Vagina (tissue), 2 donors: Measurements from ENCODE around the gene NOP53. TPM values are rescaled to one million over a fixed set of nuclear protein-coding genes. Genes with fewer than 3 reads are reported as not detected.

Source experiments
- DNase-seq, 2 donors: peaks; one replicate each; pipeline ENCODE4 v3.0.0-alpha.2; 2017; ENCODE audit errors: extremely low spot score in 2 of 2
- H3K27ac ChIP-seq: fragments of 200-600 bp; sonication (generic); one replicate; pipeline ENCODE4 v1.5.1; 2019
- H3K27me3 ChIP-seq: fragments of 200-600 bp; sonication (generic); one replicate; pipeline ENCODE4 v1.5.1; 2019
- H3K36me3 ChIP-seq, 2 donors: fragments of 200-600 bp; sonication (generic); one replicate each; pipeline ENCODE4 v1.5.1; 2017 to 2019
- H3K4me1 ChIP-seq: fragments of 200-600 bp; sonication (generic); one replicate; pipeline ENCODE4 v1.5.1; 2019
- H3K4me3 ChIP-seq, 2 donors: fragments of 200-600 bp; sonication (generic); 1 replicate in 1 of 2; 2 replicates in 1 of 2; pipeline ENCODE4 v1.5.1; 2016 to 2019
- H3K9me3 ChIP-seq: fragments of 200-600 bp; sonication (generic); one replicate; pipeline ENCODE4 v1.5.1; 2019
- POLR2A ChIP-seq, 2 donors: fragments of 450-650 bp; IDR thresholded peaks; one replicate each; pipeline ENCODE4 v1.6.1; 2017; ENCODE audit warnings: antibody characterized with exemption in 2 of 2, mild to moderate bottlenecking in 2 of 2, moderate library complexity in 2 of 2
- POLR2AphosphoS5 ChIP-seq, 2 donors: sonication (generic); formaldehyde crosslinking; IDR thresholded peaks; one replicate each; pipeline ENCODE4 v1.9.0; 2017; ENCODE audit warnings: antibody characterized with exemption in 2 of 2, mild to moderate bottlenecking in 2 of 2, low read depth in 1 of 2; ENCODE audit not compliant: insufficient read depth in 1 of 2
- intact Hi-C: fragments of 100-400 bp; cut with DNase I; formaldehyde crosslinking; loops from one replicate; pipeline ENCODE4 v1.15.1; 2023
- total RNA-seq: library from RNA; depleted of rRNA; stranded (reverse); fragments of >200 nt; gene quantifications from one replicate; pipeline ENCODE4 v1.2.3, GENCODE V29; 2016
- TF ChIP-seq, protein P1 (sequence below), 3 experiments: fragments of 450-650 bp in 2 of 3; fragments of 200-600 bp in 1 of 3; sonication (generic) in 1 of 3; IDR thresholded peaks; one replicate each; pipeline ENCODE4 v1.5.1; 2017 to 2019; ENCODE audit warnings: antibody characterized with exemption in 3 of 3, mild to moderate bottlenecking in 2 of 3, moderate library complexity in 2 of 3

The NOP53 gene
- total RNA-seq, 1 donor from 2014 or later, result 517 TPM

DNA sequence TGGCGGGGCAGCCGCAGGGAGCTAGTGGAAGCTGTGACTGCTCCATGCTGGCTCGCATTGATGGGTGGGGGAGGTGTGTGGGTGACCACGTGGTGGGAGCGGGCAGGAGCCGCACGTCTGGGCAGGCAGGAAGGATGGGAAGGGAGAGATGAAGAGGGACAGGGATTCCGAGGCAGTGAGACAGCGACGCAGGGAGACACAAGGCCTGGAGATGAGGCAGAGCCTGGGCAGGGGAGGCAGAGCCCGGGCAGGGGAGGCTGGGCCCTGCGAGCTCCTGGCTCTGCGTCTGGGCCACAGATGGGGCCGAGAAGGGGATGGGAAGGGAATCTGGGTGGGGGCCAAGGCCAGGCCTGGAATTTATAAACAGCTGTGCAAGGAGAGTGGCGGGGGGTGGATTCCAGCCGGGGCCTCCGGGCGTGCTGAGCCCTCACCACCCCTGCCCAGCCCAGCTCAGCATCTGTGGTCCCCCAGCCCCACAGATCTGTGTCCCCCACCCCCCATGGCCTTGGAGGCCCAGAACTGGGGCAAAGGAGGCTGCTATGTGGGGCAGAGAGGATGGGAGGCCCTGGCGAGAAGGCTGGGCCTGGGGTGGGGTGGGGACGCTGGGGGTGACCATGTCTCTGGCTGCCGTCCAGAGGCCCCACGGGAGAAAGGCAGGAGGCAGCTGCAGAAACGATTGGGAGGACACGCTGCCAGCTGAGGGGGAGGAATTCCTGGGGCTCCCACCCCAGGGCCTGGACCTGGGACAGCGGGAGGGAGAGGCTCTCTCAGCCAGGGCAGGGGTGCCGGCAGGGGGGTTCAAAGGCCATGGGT, 26.1 kb upstream of the NOP53 start:
- H3K36me3 ChIP-seq, result peaks cover 0 to 13% of the 10 kb centered on the region in 2 donors
- TF ChIP-seq POLR2A (IDR thresholded peaks at IDR 0.05), result peak in 1 of 2 donors; percentile 14
- TF ChIP-seq, protein P1, sequence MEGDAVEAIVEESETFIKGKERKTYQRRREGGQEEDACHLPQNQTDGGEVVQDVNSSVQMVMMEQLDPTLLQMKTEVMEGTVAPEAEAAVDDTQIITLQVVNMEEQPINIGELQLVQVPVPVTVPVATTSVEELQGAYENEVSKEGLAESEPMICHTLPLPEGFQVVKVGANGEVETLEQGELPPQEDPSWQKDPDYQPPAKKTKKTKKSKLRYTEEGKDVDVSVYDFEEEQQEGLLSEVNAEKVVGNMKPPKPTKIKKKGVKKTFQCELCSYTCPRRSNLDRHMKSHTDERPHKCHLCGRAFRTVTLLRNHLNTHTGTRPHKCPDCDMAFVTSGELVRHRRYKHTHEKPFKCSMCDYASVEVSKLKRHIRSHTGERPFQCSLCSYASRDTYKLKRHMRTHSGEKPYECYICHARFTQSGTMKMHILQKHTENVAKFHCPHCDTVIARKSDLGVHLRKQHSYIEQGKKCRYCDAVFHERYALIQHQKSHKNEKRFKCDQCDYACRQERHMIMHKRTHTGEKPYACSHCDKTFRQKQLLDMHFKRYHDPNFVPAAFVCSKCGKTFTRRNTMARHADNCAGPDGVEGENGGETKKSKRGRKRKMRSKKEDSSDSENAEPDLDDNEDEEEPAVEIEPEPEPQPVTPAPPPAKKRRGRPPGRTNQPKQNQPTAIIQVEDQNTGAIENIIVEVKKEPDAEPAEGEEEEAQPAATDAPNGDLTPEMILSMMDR (IDR thresholded peaks at IDR 0.05), result no peak
- TF ChIP-seq POLR2AphosphoS5 (IDR thresholded peaks at IDR 0.05; ENCODE audit: insufficient read depth in 1 of 2, low read depth in 1 of 2), result peak; percentile 75 to 92
- H3K4me3 ChIP-seq, result peak overlapping the region; percentile 29 to 46
- peak overlapping the region; percentile 97 for H3K27ac ChIP-seq
- H3K4me1 ChIP-seq, result peaks cover 97% of the 10 kb centered on the region
- no peaks in the 10 kb centered on the region for H3K27me3 ChIP-seq
- intact Hi-C loops, result loop anchor here (10.0 kb wide), 1 partner anchor 66 kb away; no protein-coding TSS in a partner anchor
- H3K9me3 ChIP-seq, result no peaks in the 10 kb centered on the region
- peak in 1 of 2 donors; percentile 98 for DNase-seq

DNA sequence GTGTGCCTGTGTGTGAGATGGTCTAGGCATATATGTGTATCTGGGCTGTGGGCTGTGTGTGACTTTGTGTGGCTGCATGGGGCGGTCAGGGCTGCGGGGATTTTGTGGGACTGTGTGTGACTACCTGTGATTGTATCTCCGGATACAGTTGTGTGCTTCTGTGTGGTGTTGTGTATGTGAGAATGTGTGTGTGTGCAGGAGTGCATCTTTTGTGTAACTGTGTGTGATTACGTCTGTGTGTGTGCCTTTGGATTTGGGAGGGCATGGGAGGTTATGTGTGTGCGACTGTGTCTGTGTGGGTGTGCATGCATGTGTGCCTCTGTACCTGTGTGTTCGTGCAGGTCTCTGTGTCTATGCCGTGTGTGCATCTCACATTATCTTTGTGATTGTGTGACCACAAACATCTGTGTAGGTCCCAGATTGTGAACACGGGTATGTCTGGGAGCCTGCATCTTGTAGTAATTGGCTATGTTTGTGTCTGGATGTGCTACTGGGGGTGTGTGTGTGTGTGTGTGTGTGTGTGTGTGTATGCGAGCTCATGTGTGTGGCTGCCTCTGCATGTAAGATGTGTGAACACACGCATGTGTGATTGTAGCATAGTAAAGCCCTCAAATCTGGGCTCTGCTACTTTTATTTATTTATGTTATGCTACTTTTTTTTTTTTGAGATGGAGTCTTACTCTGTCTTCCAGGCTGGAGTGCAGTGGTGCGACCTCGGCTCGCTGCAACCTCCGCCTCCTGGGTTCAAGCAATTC, 24.5 kb upstream of the NOP53 start:
- peak overlapping the region in 1 of 2 donors; percentile 29 for H3K4me3 ChIP-seq
- no peaks in the 10 kb centered on the region for H3K9me3 ChIP-seq
- peak overlapping the region; percentile 97 for H3K27ac ChIP-seq
- peaks cover 95% of the 10 kb centered on the region for H3K4me1 ChIP-seq
- no peak for DNase-seq
- TF ChIP-seq POLR2A (IDR thresholded peaks at IDR 0.05), result no peak
- no peak for TF ChIP-seq POLR2AphosphoS5 (IDR thresholded peaks at IDR 0.05; ENCODE audit: insufficient read depth in 1 of 2, low read depth in 1 of 2)
- TF ChIP-seq, protein P1 (IDR thresholded peaks at IDR 0.05), result no peak
- peaks cover 0 to 17% of the 10 kb centered on the region in 2 donors for H3K36me3 ChIP-seq
- no peaks in the 10 kb centered on the region for H3K27me3 ChIP-seq
- intact Hi-C loops, result no loop called here

DNA sequence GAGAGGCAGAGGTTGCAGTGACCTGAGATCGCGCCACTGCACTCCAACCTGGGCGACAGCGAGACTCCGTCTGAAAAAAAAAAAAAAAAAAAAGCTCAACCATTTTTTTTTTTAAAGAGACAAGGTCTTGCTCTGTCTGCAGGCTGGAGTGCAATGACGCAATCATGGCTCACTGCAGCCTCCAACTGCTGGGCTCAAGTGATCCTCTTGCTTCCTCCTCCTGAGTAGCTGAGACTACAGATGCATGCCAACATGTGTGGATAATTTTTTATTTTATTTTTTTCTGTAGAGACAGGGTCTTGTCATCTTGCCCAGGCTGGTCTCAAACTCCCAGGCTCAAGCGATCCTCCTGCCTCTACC, 21.8 kb upstream of the NOP53 start:
- H3K27me3 ChIP-seq, result no peaks in the 10 kb centered on the region
- H3K4me3 ChIP-seq, result peak overlapping the region; percentile 34 to 48
- DNase-seq, result no peak
- TF ChIP-seq, protein P1 (IDR thresholded peaks at IDR 0.05), result no peak
- no peak for TF ChIP-seq POLR2AphosphoS5 (IDR thresholded peaks at IDR 0.05; ENCODE audit: insufficient read depth in 1 of 2, low read depth in 1 of 2)
- no peak for TF ChIP-seq POLR2A (IDR thresholded peaks at IDR 0.05)
- peaks cover 94% of the 10 kb centered on the region for H3K4me1 ChIP-seq
- H3K9me3 ChIP-seq, result no peaks in the 10 kb centered on the region
- intact Hi-C loops, result no loop called here
- H3K36me3 ChIP-seq, result peaks cover 0 to 28% of the 10 kb centered on the region in 2 donors
- peak overlapping the region; percentile 86 for H3K27ac ChIP-seq

DNA sequence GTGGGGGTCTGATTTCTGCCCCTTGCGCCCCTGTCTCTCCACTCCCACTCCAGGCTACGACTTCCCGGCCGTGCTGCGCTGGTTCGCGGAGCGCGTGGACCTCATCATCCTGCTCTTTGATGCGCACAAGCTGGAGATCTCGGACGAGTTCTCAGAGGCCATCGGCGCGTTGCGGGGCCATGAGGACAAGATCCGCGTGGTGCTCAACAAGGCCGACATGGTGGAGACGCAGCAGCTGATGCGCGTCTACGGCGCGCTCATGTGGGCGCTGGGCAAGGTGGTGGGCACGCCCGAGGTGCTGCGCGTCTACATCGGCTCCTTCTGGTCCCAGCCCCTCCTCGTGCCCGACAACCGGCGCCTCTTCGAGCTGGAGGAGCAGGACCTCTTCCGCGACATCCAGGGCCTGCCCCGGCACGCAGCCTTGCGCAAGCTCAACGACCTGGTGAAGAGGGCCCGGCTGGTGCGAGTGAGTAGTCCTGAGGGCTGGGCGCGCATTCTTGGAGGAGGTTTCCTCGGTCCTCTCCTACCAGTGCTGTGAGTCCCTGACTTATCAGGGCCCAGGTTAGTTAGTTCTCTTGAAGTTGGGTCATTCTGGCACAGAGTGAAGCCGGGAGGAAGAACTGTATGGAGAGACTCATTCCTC, 19.5 kb upstream of the NOP53 start:
- H3K27ac ChIP-seq, result peak overlapping the region; percentile 80
- H3K4me1 ChIP-seq, result peaks cover 91% of the 10 kb centered on the region
- DNase-seq, result no peak
- no peak overlapping the region for H3K4me3 ChIP-seq
- intact Hi-C loops, result no loop called here
- no peaks in the 10 kb centered on the region for H3K27me3 ChIP-seq
- H3K36me3 ChIP-seq, result peaks cover 0 to 36% of the 10 kb centered on the region in 2 donors
- no peaks in the 10 kb centered on the region for H3K9me3 ChIP-seq
- TF ChIP-seq, protein P1 (IDR thresholded peaks at IDR 0.05), result no peak
- TF ChIP-seq POLR2AphosphoS5 (IDR thresholded peaks at IDR 0.05; ENCODE audit: insufficient read depth in 1 of 2, low read depth in 1 of 2) (peak; percentile 23 to 54), POLR2A (IDR thresholded peaks at IDR 0.05) (no peak)
